ENCODE measurements around the gene DOCK10. TPM values are rescaled to one million over a fixed set of nuclear protein-coding genes. Genes with fewer than 3 reads are reported as not detected.

Gene DOCK10
- total RNA-seq, 1 donor = 176 TPM

- H3K4me3 ChIP-seq (ENCODE audit: low read length) = no peak overlapping the region
- H3K27me3 ChIP-seq (ENCODE audit: insufficient read depth, low read length) = no peaks in the 10 kb centered on the region
- H3K4me1 ChIP-seq (ENCODE audit: insufficient read depth, low read length) = peaks cover 16% of the 10 kb centered on the region
- H3K9me3 ChIP-seq (ENCODE audit: low read depth, low read length) = no peaks in the 10 kb centered on the region
Measured at GRCh38 chr2:225009768-225010167, 32.5 kb downstream of the DOCK10 start.

- Histone ChIP-seq H3K4me1 (ENCODE audit: insufficient read depth, low read length) (peaks cover 20% of the 10 kb centered on the region), H3K4me3 (ENCODE audit: low read length) (no peak overlapping the region), H3K9me3 (ENCODE audit: low read depth, low read length) (no peaks in the 10 kb centered on the region), H3K27me3 (ENCODE audit: insufficient read depth, low read length) (no peaks in the 10 kb centered on the region)
Measured at GRCh38 chr2:225008935-225009334, 33.3 kb downstream of the DOCK10 start.

- H3K4me1 ChIP-seq (ENCODE audit: insufficient read depth, low read length) = peaks cover 20% of the 10 kb centered on the region
Measured at GRCh38 chr2:225008179-225008856, 34.0 kb downstream of the DOCK10 start.

DNA sequence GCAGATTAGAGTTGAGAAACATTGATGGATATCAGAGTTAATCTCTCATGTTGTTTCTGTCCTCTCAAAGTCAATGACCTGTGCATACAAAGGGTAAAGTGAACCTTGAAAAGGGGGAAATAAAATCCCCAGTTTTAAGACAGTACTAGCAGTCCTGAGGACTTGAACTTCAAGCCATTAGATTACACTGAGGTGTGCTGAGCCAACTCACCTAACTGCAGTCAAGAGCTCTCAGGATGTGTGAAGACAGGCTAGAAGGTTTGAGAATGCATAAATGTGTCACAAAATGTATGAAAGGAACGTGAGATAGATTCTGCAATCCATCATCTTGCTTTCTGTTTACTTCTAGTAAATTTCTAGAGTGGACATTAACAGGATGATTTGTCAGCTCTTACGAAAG lies 35.5 kb downstream of the DOCK10 start:
- Histone ChIP-seq H3K4me3 (ENCODE audit: low read length) (no peak overlapping the region), H3K27me3 (ENCODE audit: insufficient read depth, low read length) (no peaks in the 10 kb centered on the region), H3K4me1 (ENCODE audit: insufficient read depth, low read length) (peaks cover 36% of the 10 kb centered on the region), H3K9me3 (ENCODE audit: low read depth, low read length) (no peaks in the 10 kb centered on the region)

More at GRCh38 chr2:225008179-225008856, 34.0 kb downstream of the DOCK10 start:
- no peak overlapping the region for H3K4me3 ChIP-seq (ENCODE audit: low read length)
- no peaks in the 10 kb centered on the region for H3K9me3 ChIP-seq (ENCODE audit: low read depth, low read length)
- no peaks in the 10 kb centered on the region for H3K27me3 ChIP-seq (ENCODE audit: insufficient read depth, low read length)

GRCh38 chr2:225004597-225004996 lies 37.7 kb downstream of the DOCK10 start:
- H3K4me3 ChIP-seq (ENCODE audit: low read length) = no peak overlapping the region
- H3K27me3 ChIP-seq (ENCODE audit: insufficient read depth, low read length) = no peaks in the 10 kb centered on the region
- no peaks in the 10 kb centered on the region for H3K9me3 ChIP-seq (ENCODE audit: low read depth, low read length)
- peaks cover 38% of the 10 kb centered on the region for H3K4me1 ChIP-seq (ENCODE audit: insufficient read depth, low read length)

DNA sequence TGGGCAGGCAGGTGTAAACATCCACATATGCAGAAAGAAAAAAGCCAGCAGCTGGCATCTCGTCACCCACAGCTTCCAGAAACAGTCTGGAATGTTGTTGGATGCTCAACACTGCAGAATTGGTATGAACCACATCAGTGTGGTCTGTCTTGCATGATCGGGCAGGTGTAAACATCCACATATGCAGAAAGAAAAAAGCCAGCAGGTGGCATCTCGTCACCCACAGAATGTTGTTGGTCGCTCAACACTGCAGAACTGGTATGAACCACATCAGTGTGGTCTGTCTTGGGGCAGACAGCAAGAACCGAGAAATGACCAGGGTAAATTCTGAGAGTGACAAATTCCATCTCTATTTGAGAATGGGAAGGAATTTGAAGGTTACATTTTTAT lies 39.6 kb downstream of the DOCK10 start:
- Histone ChIP-seq H3K4me1 (ENCODE audit: insufficient read depth, low read length) (peaks cover 32% of the 10 kb centered on the region), H3K9me3 (ENCODE audit: low read depth, low read length) (no peaks in the 10 kb centered on the region), H3K4me3 (ENCODE audit: low read length) (no peak overlapping the region), H3K27me3 (ENCODE audit: insufficient read depth, low read length) (no peaks in the 10 kb centered on the region)

- Histone ChIP-seq H3K9me3 (ENCODE audit: low read depth, low read length) (no peaks in the 10 kb centered on the region), H3K4me1 (ENCODE audit: insufficient read depth, low read length) (peaks cover 32% of the 10 kb centered on the region), H3K27me3 (ENCODE audit: insufficient read depth, low read length) (no peaks in the 10 kb centered on the region), H3K4me3 (ENCODE audit: low read length) (no peak overlapping the region)
Measured at GRCh38 chr2:225002039-225002655, 40.1 kb downstream of the DOCK10 start.

- Histone ChIP-seq H3K9me3 (ENCODE audit: low read depth, low read length) (no peaks in the 10 kb centered on the region), H3K4me1 (ENCODE audit: insufficient read depth, low read length) (peaks cover 32% of the 10 kb centered on the region), H3K27me3 (ENCODE audit: insufficient read depth, low read length) (no peaks in the 10 kb centered on the region), H3K4me3 (ENCODE audit: low read length) (no peak overlapping the region)
Measured at GRCh38 chr2:224999754-225000153, 42.5 kb downstream of the DOCK10 start.

- H3K4me3 ChIP-seq (ENCODE audit: low read length) = no peak overlapping the region
- no peaks in the 10 kb centered on the region for H3K9me3 ChIP-seq (ENCODE audit: low read depth, low read length)
- H3K27me3 ChIP-seq (ENCODE audit: insufficient read depth, low read length) = no peaks in the 10 kb centered on the region
- peaks cover 28% of the 10 kb centered on the region for H3K4me1 ChIP-seq (ENCODE audit: insufficient read depth, low read length)
Measured at GRCh38 chr2:224999321-224999720, 42.9 kb downstream of the DOCK10 start.

- H3K4me1 ChIP-seq (ENCODE audit: insufficient read depth, low read length) = peaks cover 23% of the 10 kb centered on the region
- no peak overlapping the region for H3K4me3 ChIP-seq (ENCODE audit: low read length)
- no peaks in the 10 kb centered on the region for H3K9me3 ChIP-seq (ENCODE audit: low read depth, low read length)
- no peaks in the 10 kb centered on the region for H3K27me3 ChIP-seq (ENCODE audit: insufficient read depth, low read length)
Measured at GRCh38 chr2:224997802-224998201, 44.5 kb downstream of the DOCK10 start.

DNA sequence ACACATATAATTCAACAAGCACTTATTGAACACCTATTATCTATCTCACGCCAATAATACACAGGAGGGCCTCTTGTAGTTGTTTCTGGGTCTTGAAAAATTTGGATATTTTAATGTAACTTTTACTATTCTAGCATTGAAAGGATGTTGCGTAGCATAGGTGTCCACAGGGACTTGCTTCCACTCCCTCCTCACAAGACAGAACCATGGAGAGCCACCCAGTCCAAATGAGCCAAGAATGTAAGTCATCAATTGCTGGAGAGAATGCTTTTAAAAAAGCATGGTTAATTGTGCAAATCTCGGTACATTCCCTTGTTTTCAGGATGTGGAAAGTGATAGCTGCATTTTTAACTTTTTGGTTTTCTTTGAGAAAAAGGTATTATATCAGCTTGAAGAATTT lies 46.8 kb downstream of the DOCK10 start:
- no peak overlapping the region for H3K4me3 ChIP-seq (ENCODE audit: low read length)
- H3K9me3 ChIP-seq (ENCODE audit: low read depth, low read length) = no peaks in the 10 kb centered on the region
- H3K27me3 ChIP-seq (ENCODE audit: insufficient read depth, low read length) = no peaks in the 10 kb centered on the region
- peaks cover 9% of the 10 kb centered on the region for H3K4me1 ChIP-seq (ENCODE audit: insufficient read depth, low read length)

- H3K9me3 ChIP-seq (ENCODE audit: low read depth, low read length) = no peaks in the 10 kb centered on the region
- H3K27me3 ChIP-seq (ENCODE audit: insufficient read depth, low read length) = no peaks in the 10 kb centered on the region
- H3K4me1 ChIP-seq (ENCODE audit: insufficient read depth, low read length) = peaks cover 2% of the 10 kb centered on the region
- H3K4me3 ChIP-seq (ENCODE audit: low read length) = no peak overlapping the region
Measured at GRCh38 chr2:224994242-224994823, 47.9 kb downstream of the DOCK10 start.

DNA sequence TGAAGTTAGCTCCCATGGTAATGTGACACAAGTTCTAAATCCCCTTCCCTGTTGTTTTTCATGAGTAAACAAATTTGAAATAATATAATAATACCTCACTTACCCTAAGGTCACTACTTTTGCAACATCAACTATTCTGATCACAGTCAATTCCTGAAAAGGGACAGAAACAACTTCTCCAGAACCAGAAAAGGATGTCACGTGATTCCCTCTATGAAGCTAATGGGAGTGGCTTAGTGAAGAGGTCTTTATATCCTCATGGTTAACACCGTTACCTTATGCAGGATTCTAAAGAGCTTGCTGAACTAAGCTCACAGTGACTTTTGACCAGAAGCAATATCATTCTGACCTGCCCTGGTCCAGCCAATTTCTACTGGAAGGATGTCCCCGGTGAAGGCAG lies 51.6 kb downstream of the DOCK10 start:
- H3K4me1 ChIP-seq (ENCODE audit: insufficient read depth, low read length) = peaks cover 24% of the 10 kb centered on the region
- no peaks in the 10 kb centered on the region for H3K9me3 ChIP-seq (ENCODE audit: low read depth, low read length)
- H3K27me3 ChIP-seq (ENCODE audit: insufficient read depth, low read length) = no peaks in the 10 kb centered on the region
- H3K4me3 ChIP-seq (ENCODE audit: low read length) = no peak overlapping the region

GRCh38 chr2:224987733-224988132 lies 54.5 kb downstream of the DOCK10 start:
- Histone ChIP-seq H3K9me3 (ENCODE audit: low read depth, low read length) (no peaks in the 10 kb centered on the region), H3K4me3 (ENCODE audit: low read length) (no peak overlapping the region), H3K27me3 (ENCODE audit: insufficient read depth, low read length) (no peaks in the 10 kb centered on the region), H3K4me1 (ENCODE audit: insufficient read depth, low read length) (peaks cover 45% of the 10 kb centered on the region)

GRCh38 chr2:224986477-224986876 lies 55.8 kb downstream of the DOCK10 start:
- H3K4me1 ChIP-seq (ENCODE audit: insufficient read depth, low read length) = peaks cover 52% of the 10 kb centered on the region
- H3K4me3 ChIP-seq (ENCODE audit: low read length) = no peak overlapping the region
- no peaks in the 10 kb centered on the region for H3K27me3 ChIP-seq (ENCODE audit: insufficient read depth, low read length)
- H3K9me3 ChIP-seq (ENCODE audit: low read depth, low read length) = no peaks in the 10 kb centered on the region

- no peaks in the 10 kb centered on the region for H3K9me3 ChIP-seq (ENCODE audit: low read depth, low read length)
- no peaks in the 10 kb centered on the region for H3K27me3 ChIP-seq (ENCODE audit: insufficient read depth, low read length)
- H3K4me3 ChIP-seq (ENCODE audit: low read length) = no peak overlapping the region
- peaks cover 52% of the 10 kb centered on the region for H3K4me1 ChIP-seq (ENCODE audit: insufficient read depth, low read length)
Measured at GRCh38 chr2:224984637-224985036, 57.6 kb downstream of the DOCK10 start.

All from mononuclear cell (primary cell).